Measurements from ENCODE around the gene ULBP2. TPM values are rescaled to one million over a fixed set of nuclear protein-coding genes. Genes with fewer than 3 reads are reported as not detected.
A peak's percentile ranks its signal among the peaks of the same experiment; 100 is the strongest.

The ULBP2 gene
- total RNA-seq, 1 experiment from 2014 or later, result 2.9 TPM

DNA sequence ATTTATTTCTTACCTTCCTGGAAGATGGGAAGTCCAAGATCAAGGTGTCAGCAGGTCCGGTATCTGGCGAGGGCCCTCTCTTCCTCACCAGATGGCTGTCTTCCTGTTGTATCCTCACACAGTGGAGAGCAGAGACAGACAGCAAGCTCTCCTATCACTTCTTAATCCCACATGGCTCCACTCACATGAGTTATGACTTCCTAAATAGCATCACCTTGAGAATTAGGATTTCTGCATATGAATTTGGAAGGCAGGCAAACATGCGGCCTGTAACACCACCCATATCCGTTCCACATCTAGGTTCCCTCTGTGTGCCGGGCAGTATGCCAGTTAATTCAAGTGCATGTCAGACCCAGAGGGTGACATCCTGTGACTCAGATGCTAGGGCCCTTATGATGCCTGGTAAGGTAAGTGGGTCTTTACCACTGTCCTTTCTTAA, 46.0 kb upstream of the ULBP2 start:
- Histone ChIP-seq H3K9me2 (ENCODE audit: insufficient read depth) (no peaks in the 10 kb centered on the region), H3K79me2 (ENCODE audit: low read depth) (no peaks in the 10 kb centered on the region), H3F3A (ENCODE audit: insufficient read depth, low read depth) (peaks cover 17% of the 10 kb centered on the region; the same call in 1 of the 2 replicates), H3K27ac (peak overlapping the region; percentile 75), H3K27me3 (ENCODE audit: insufficient read depth, low read depth) (no peaks in the 10 kb centered on the region), H3K9me3 (ENCODE audit: insufficient read depth, low read depth) (no peaks in the 10 kb centered on the region), H3K36me3 (ENCODE audit: low read depth) (no peaks in the 10 kb centered on the region), H3K4me3 (peak overlapping the region; percentile 36; the same call in 1 of the 2 replicates), H3K4me2 (peak overlapping the region; percentile 70), H4K20me1 (ENCODE audit: insufficient read depth) (no peaks in the 10 kb centered on the region), H2AFZ (no peak overlapping the region), H3K4me1 (replicated peaks; ENCODE audit: insufficient read depth) (peaks cover 45% of the 10 kb centered on the region)
- CTCF ChIA-PET, result interaction anchor here (1.2 kb wide), 1 partner anchor 9 kb away, joined by 3 read pairs; no protein-coding TSS in a partner anchor
- intact Hi-C loops (cut with micrococcal nuclease; ENCODE audit: unreplicated experiment), result loop anchor here (2.0 kb wide), 2 partner anchors 31 to 49 kb away; partner anchors contain the start of gene LRP11
- TF ChIP-seq, protein P1, sequence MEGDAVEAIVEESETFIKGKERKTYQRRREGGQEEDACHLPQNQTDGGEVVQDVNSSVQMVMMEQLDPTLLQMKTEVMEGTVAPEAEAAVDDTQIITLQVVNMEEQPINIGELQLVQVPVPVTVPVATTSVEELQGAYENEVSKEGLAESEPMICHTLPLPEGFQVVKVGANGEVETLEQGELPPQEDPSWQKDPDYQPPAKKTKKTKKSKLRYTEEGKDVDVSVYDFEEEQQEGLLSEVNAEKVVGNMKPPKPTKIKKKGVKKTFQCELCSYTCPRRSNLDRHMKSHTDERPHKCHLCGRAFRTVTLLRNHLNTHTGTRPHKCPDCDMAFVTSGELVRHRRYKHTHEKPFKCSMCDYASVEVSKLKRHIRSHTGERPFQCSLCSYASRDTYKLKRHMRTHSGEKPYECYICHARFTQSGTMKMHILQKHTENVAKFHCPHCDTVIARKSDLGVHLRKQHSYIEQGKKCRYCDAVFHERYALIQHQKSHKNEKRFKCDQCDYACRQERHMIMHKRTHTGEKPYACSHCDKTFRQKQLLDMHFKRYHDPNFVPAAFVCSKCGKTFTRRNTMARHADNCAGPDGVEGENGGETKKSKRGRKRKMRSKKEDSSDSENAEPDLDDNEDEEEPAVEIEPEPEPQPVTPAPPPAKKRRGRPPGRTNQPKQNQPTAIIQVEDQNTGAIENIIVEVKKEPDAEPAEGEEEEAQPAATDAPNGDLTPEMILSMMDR (conservative IDR thresholded peaks at IDR 0.05), result no peak
- TF ChIP-seq EZH2 (IDR thresholded peaks at IDR 0.05; ENCODE audit: low read depth), result no peak
- DNase-seq, result peak; percentile 59 to 77
- POLR2A ChIA-PET (ENCODE audit: unreplicated experiment), result no interaction called here
- BruUV-seq (replicated peaks), result no TSS peak

DNA sequence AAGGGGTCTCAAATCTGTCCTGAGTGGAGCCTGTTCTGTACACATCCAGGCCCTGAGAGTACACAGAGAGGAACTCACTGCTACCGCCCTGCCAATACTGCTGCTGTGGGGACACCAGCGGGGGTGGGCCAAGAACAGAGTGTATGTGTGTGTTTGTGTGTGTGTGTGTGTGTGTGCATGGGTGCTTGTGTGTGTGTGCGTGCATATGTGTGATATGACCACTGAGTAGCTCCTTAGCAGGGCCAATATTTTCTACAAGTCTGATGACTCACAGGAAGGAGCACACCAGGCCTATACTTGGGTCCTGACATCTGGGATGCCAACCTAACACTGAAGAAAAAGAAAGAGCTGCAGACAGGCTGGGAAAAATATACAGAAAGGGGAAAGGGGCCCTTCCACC, 45.3 kb upstream of the ULBP2 start:
- no TSS peak for BruUV-seq (replicated peaks)
- no peaks in the 10 kb centered on the region for H3K36me3 ChIP-seq (ENCODE audit: low read depth)
- intact Hi-C loops (cut with micrococcal nuclease; ENCODE audit: unreplicated experiment), result loop anchor here (2.0 kb wide), 2 partner anchors 32 to 50 kb away; partner anchors contain the start of gene LRP11
- no peak overlapping the region for H3K4me3 ChIP-seq
- H2AFZ ChIP-seq, result no peak overlapping the region
- no peaks in the 10 kb centered on the region for H3K9me3 ChIP-seq (ENCODE audit: insufficient read depth, low read depth)
- H3K4me2 ChIP-seq, result peak overlapping the region; percentile 70
- no peaks in the 10 kb centered on the region for H3K79me2 ChIP-seq (ENCODE audit: low read depth)
- CTCF ChIA-PET, result interaction anchor here (0.6 kb wide), 1 partner anchor 56 kb away, joined by 4 read pairs; no protein-coding TSS in a partner anchor
- H3K27me3 ChIP-seq (ENCODE audit: insufficient read depth, low read depth), result no peaks in the 10 kb centered on the region
- POLR2A ChIA-PET (ENCODE audit: unreplicated experiment), result no interaction called here
- TF ChIP-seq, protein P1 (conservative IDR thresholded peaks at IDR 0.05), result no peak
- TF ChIP-seq EZH2 (IDR thresholded peaks at IDR 0.05; ENCODE audit: low read depth), result no peak
- H3K9me2 ChIP-seq (ENCODE audit: insufficient read depth), result no peaks in the 10 kb centered on the region
- H3F3A ChIP-seq (ENCODE audit: insufficient read depth, low read depth), result peaks cover 17% of the 10 kb centered on the region; the same call in 1 of the 2 replicates
- peaks cover 39% of the 10 kb centered on the region for H3K4me1 ChIP-seq (replicated peaks; ENCODE audit: insufficient read depth)
- peak overlapping the region; percentile 75 for H3K27ac ChIP-seq
- H4K20me1 ChIP-seq (ENCODE audit: insufficient read depth), result no peaks in the 10 kb centered on the region
- no peak for DNase-seq

DNA sequence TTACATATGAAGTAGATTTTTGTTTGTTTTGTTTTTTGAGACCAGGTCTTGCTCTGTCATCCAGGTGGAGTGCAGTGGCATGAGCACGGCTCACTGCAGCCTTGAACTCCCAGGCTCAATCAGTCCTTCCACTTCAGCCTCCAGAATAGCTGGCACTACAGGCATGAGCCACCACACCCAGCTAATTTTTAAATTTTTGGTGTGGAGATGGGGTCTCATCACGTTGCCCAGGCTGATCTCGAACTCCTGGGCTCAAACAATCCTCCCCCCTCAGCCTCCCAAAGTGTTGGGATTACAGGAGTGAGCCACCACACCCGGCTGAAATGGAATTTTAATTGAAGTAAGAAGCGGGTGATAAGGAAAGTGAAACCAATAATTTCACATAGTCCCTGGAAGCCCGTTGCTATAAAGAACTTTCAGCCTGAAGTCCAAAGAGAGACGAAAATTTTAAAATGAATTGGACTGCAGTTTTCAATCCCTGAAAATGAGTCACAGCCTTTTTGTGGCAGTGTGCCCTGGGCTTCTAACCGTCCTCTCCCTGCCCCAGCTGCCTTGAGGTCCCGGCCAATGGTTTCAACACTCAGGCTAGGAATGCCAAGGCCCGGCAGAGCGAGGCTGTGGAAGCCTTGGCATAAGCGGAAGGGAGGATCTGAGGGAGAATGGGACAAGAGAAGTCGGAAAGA, 44.7 kb upstream of the ULBP2 start:
- TF ChIP-seq, protein P1 (conservative IDR thresholded peaks at IDR 0.05), result no peak
- POLR2A ChIA-PET (ENCODE audit: unreplicated experiment), result no interaction called here
- H3K27me3 ChIP-seq (ENCODE audit: insufficient read depth, low read depth), result no peaks in the 10 kb centered on the region
- peaks cover 39% of the 10 kb centered on the region for H3K4me1 ChIP-seq (replicated peaks; ENCODE audit: insufficient read depth)
- H3K27ac ChIP-seq, result peak overlapping the region; percentile 75; the same call in 1 of the 2 replicates
- H3K9me2 ChIP-seq (ENCODE audit: insufficient read depth), result no peaks in the 10 kb centered on the region
- DNase-seq, result peak; percentile 44 to 59
- intact Hi-C loops (cut with micrococcal nuclease; ENCODE audit: unreplicated experiment), result loop anchor here (2.0 kb wide), 2 partner anchors 32 to 50 kb away; partner anchors contain the start of gene LRP11
- no peaks in the 10 kb centered on the region for H3K79me2 ChIP-seq (ENCODE audit: low read depth)
- H3F3A ChIP-seq (ENCODE audit: insufficient read depth, low read depth), result peaks cover 17% of the 10 kb centered on the region; the same call in 1 of the 2 replicates
- H4K20me1 ChIP-seq (ENCODE audit: insufficient read depth), result no peaks in the 10 kb centered on the region
- CTCF ChIA-PET, result interaction anchor here (0.6 kb wide), 1 partner anchor 56 kb away, joined by 4 read pairs; no protein-coding TSS in a partner anchor
- no peaks in the 10 kb centered on the region for H3K36me3 ChIP-seq (ENCODE audit: low read depth)
- peak overlapping the region; percentile 15; the same call in 1 of the 2 replicates for H3K4me3 ChIP-seq
- no peaks in the 10 kb centered on the region for H3K9me3 ChIP-seq (ENCODE audit: insufficient read depth, low read depth)
- H2AFZ ChIP-seq, result no peak overlapping the region
- BruUV-seq (replicated peaks), result no TSS peak
- peak overlapping the region; percentile 70 for H3K4me2 ChIP-seq

Measured in PC-9 (cell line).